ENCODE data around the gene DOCK3.

- TF ChIP-seq ATF2 (CRISPR knock-in tag; IDR thresholded peaks at IDR 0.05; ENCODE audit: borderline replicate concordance, low read depth) (no peak), MAX (CRISPR knock-in tag; IDR thresholded peaks at IDR 0.05) (no peak)
- TF ChIP-seq, protein P1, sequence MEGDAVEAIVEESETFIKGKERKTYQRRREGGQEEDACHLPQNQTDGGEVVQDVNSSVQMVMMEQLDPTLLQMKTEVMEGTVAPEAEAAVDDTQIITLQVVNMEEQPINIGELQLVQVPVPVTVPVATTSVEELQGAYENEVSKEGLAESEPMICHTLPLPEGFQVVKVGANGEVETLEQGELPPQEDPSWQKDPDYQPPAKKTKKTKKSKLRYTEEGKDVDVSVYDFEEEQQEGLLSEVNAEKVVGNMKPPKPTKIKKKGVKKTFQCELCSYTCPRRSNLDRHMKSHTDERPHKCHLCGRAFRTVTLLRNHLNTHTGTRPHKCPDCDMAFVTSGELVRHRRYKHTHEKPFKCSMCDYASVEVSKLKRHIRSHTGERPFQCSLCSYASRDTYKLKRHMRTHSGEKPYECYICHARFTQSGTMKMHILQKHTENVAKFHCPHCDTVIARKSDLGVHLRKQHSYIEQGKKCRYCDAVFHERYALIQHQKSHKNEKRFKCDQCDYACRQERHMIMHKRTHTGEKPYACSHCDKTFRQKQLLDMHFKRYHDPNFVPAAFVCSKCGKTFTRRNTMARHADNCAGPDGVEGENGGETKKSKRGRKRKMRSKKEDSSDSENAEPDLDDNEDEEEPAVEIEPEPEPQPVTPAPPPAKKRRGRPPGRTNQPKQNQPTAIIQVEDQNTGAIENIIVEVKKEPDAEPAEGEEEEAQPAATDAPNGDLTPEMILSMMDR (IDR thresholded peaks at IDR 0.05) = no peak
Measured at GRCh38 chr3:50630877-50631276, 43.9 kb upstream of the DOCK3 start.

Data from WTC11 (cell line).